PFSK-1 (cell line): ENCODE data around the gene ZNF665.

Experiments
- FOXP2 ChIP-seq: optimal IDR thresholded peaks from 2 replicates; pipeline ENCODE3; 2011; ENCODE audit warnings: borderline replicate concordance, control low read depth, inconsistent platforms; ENCODE audit not compliant: insufficient read depth; ENCODE audit errors: extremely low read length, extremely low read depth
- POLR2AphosphoS5 ChIP-seq: IDR thresholded peaks from 2 replicates; pipeline ENCODE4 v1.6.1; 2012; ENCODE audit warnings: low read depth, mild to moderate bottlenecking, control low read depth, low read length, moderate library complexity
- REST ChIP-seq, 2 experiments: IDR thresholded peaks; 2 replicates each; pipeline versions ENCODE4 v1.6.1 to v1.8.0; 2011 to 2012; ENCODE audit warnings: low read depth in 2 of 2, low read length in 2 of 2, control low read depth in 1 of 2, inconsistent platforms in 1 of 2, mild to moderate bottlenecking in 1 of 2, moderate library complexity in 1 of 2; ENCODE audit not compliant: insufficient read depth in 1 of 2
- SIN3A ChIP-seq: IDR thresholded peaks from 2 replicates; pipeline ENCODE4 v1.6.1; 2012; ENCODE audit warnings: mild to moderate bottlenecking, low read length, moderate library complexity, borderline replicate concordance; ENCODE audit not compliant: insufficient read depth
- TAF1 ChIP-seq: IDR thresholded peaks from 2 replicates; pipeline ENCODE4 v1.6.1; 2012; ENCODE audit warnings: low read length, control low read depth, borderline replicate concordance; ENCODE audit not compliant: insufficient read depth

ZNF665 gene

GRCh38 chr19:53160350-53160749 is 32.8 kb downstream of the ZNF665 start:
- no peak for TF ChIP-seq POLR2AphosphoS5
- TF ChIP-seq SIN3A: no peak
- TF ChIP-seq TAF1: no peak
- TF ChIP-seq REST (IDR thresholded peaks at IDR 0.05; ENCODE audit: insufficient read depth in 1 of 2, low read depth in 2 of 2, low read length in 2 of 2): no peak
- no peak for TF ChIP-seq FOXP2

- TF ChIP-seq FOXP2 (no peak), SIN3A (no peak), TAF1 (no peak), REST (IDR thresholded peaks at IDR 0.05; ENCODE audit: insufficient read depth in 1 of 2, low read depth in 2 of 2, low read length in 2 of 2) (no peak), POLR2AphosphoS5 (no peak)
Observed at GRCh38 chr19:53158119-53158656, 35.0 kb downstream of the ZNF665 start.

GRCh38 chr19:53157626-53158025 is 35.5 kb downstream of the ZNF665 start:
- no peak for TF ChIP-seq REST (IDR thresholded peaks at IDR 0.05; ENCODE audit: insufficient read depth in 1 of 2, low read depth in 2 of 2, low read length in 2 of 2)
- no peak for TF ChIP-seq FOXP2
- no peak for TF ChIP-seq POLR2AphosphoS5
- TF ChIP-seq SIN3A: no peak
- TF ChIP-seq TAF1: no peak

GRCh38 chr19:53156850-53157249 is 36.3 kb downstream of the ZNF665 start:
- no peak for TF ChIP-seq FOXP2
- no peak for TF ChIP-seq SIN3A
- no peak for TF ChIP-seq TAF1
- TF ChIP-seq POLR2AphosphoS5: no peak
- no peak for TF ChIP-seq REST (IDR thresholded peaks at IDR 0.05; ENCODE audit: insufficient read depth in 1 of 2, low read depth in 2 of 2, low read length in 2 of 2)

GRCh38 chr19:53147645-53148044 is 45.5 kb downstream of the ZNF665 start:
- TF ChIP-seq POLR2AphosphoS5: no peak
- no peak for TF ChIP-seq TAF1
- no peak for TF ChIP-seq FOXP2
- no peak for TF ChIP-seq REST (IDR thresholded peaks at IDR 0.05; ENCODE audit: insufficient read depth in 1 of 2, low read depth in 2 of 2, low read length in 2 of 2)
- TF ChIP-seq SIN3A: no peak
